K562 (cell line): ENCODE results near the gene MOB1B. TPM values are rescaled to one million over a fixed set of nuclear protein-coding genes. Genes with fewer than 3 reads are reported as not detected.

Source experiments
- ATAC-seq: fragments of 200-7000 bp; cut with Tn5 transposase; 3 replicates; pipeline ENCODE4 v1.9.1; 2020; ENCODE audit warnings: moderate library complexity
- BruUV-seq: library from RNA; stranded (reverse); fragments of 400-500 nt; replicated peaks from 2 replicates; lab custom pipeline; 2021; lab: Mats Ljungman, UMichigan
- CTCF ChIA-PET: fragments of 300-600 bp; formaldehyde crosslinking; extraction: SDS; loops from one replicate; lab custom pipeline; 2021; ENCODE audit warnings: low intra/inter-chr PET ratio; lab: Yijun Ruan, JAX
- POLR2A ChIA-PET: fragments of 300-600, 350-650 bp; sonication (Branson Sonifier 250); formaldehyde crosslinking; extraction: SDS; loops from one replicate; lab custom pipeline; 2021; ENCODE audit warnings: antibody characterized with exemption, inconsistent platforms; lab: Yijun Ruan, JAX
- DNase-seq, 4 experiments: peaks; one replicate each; pipeline versions ENCODE4 v3.0.0 to v3.0.0-alpha.2; 2011 to 2018; ENCODE audit warnings: low spot score in 3 of 4, mixed read lengths in 3 of 4; ENCODE audit errors: extremely low read depth in 1 of 4
- FAIRE-seq: peaks from 2 replicates; lab custom pipeline; 2011; peaks lifted over from hg19 to GRCh38; lab: Jason Lieb, UNC
- H2AFZ ChIP-seq: 2 replicates; pipeline ENCODE4 v1.6.0; 2011; ENCODE audit warnings: low read depth, low read length, control low read depth, inconsistent platforms
- H3K27ac ChIP-seq: fragments of 200-600 bp; 3 replicates; pipeline ENCODE4 v1.8.0; 2011; ENCODE audit warnings: low read depth, mild to moderate bottlenecking, control low read depth, inconsistent platforms, low read length, moderate library complexity, mixed read lengths; ENCODE audit errors: extremely low read depth
- H3K27me3 ChIP-seq, 2 experiments: fragments of 300-600 bp in 1 of 2; 2 replicates in 1 of 2; 3 replicates in 1 of 2; pipeline versions ENCODE4 v1.6.0 to v1.8.0; 2011; ENCODE audit warnings: inconsistent platforms in 2 of 2, low read length in 2 of 2, mild to moderate bottlenecking in 1 of 2, mixed read lengths in 1 of 2, moderate library complexity in 1 of 2; ENCODE audit not compliant: control insufficient read depth in 2 of 2, insufficient read depth in 2 of 2
- H3K36me3 ChIP-seq: fragments of 300-600 bp; 3 replicates; pipeline ENCODE4 v1.8.0; 2011; ENCODE audit warnings: mild to moderate bottlenecking, low read length, inconsistent platforms; ENCODE audit not compliant: control insufficient read depth, insufficient read depth
- H3K4me1 ChIP-seq, 2 experiments: fragments of 200-600 bp in 1 of 2; replicated peaks in 1 of 2; 2 replicates in 1 of 2; 3 replicates in 1 of 2; pipeline versions ENCODE4 v1.5.1 to v1.8.0; 2011; ENCODE audit warnings: inconsistent platforms in 2 of 2, low read length in 2 of 2, mild to moderate bottlenecking in 1 of 2, mixed read lengths in 1 of 2, moderate library complexity in 1 of 2; ENCODE audit not compliant: control insufficient read depth in 2 of 2, insufficient read depth in 2 of 2
- H3K4me2 ChIP-seq: 2 replicates; pipeline ENCODE4 v1.6.1; 2011; ENCODE audit warnings: low read length, control low read depth, inconsistent platforms, mixed read lengths; ENCODE audit not compliant: insufficient read depth
- H3K4me3 ChIP-seq: fragments of 200-600 bp; sonication (generic), shearing (Covaris generic); 2 replicates; pipeline ENCODE4 v1.5.1; 2016; ENCODE audit warnings: control low read depth, inconsistent platforms
- H3K79me2 ChIP-seq: fragments of 200-600 bp; 3 replicates; pipeline ENCODE4 v1.8.0; 2011; ENCODE audit warnings: low read length, inconsistent platforms; ENCODE audit not compliant: control insufficient read depth, insufficient read depth
- H3K9ac ChIP-seq, 2 experiments: 2 replicates each; pipeline versions ENCODE4 v1.6.0 to v1.6.1; 2011; ENCODE audit warnings: low read depth in 2 of 2, low read length in 2 of 2, control low read depth in 1 of 2, inconsistent platforms in 1 of 2, mild to moderate bottlenecking in 1 of 2, mixed read lengths in 1 of 2; ENCODE audit not compliant: insufficient read depth in 1 of 2
- H3K9me1 ChIP-seq: one replicate; pipeline ENCODE4 v1.6.0; 2011; ENCODE audit warnings: inconsistent platforms, mild to moderate bottlenecking, low read length, moderate library complexity; ENCODE audit not compliant: control insufficient read depth, insufficient read depth
- H3K9me3 ChIP-seq: replicated peaks from 2 replicates; pipeline ENCODE4 v1.5.1; 2011; ENCODE audit warnings: low read depth, low read length, inconsistent platforms; ENCODE audit not compliant: control insufficient read depth, insufficient read depth
- H4K20me1 ChIP-seq: replicated peaks from 2 replicates; pipeline ENCODE4 v1.6.1; 2011; ENCODE audit warnings: low read length, inconsistent platforms, mixed read lengths; ENCODE audit not compliant: control insufficient read depth, insufficient read depth
- CLOCK ChIP-seq: fragments of 250-450 bp; sonication (Bioruptor Pico); IDR thresholded peaks from 2 replicates; pipeline ENCODE4 v1.4.0; 2020; ENCODE audit warnings: mild to moderate bottlenecking, moderate library complexity, borderline replicate concordance
- ILF3 ChIP-seq: fragments of 450-650 bp; IDR thresholded peaks from 2 replicates; pipeline ENCODE4 v1.6.1; 2018; ENCODE audit warnings: antibody characterized with exemption, mild to moderate bottlenecking, moderate library complexity, borderline replicate concordance
- KAT7 ChIP-seq: sonication (generic); formaldehyde crosslinking; IDR thresholded peaks from 2 replicates; pipeline ENCODE4 v1.8.0; 2022; ENCODE audit warnings: missing genetic modification reagents, mild to moderate bottlenecking, borderline replicate concordance
- MCM2 ChIP-seq: fragments of 450-650 bp; IDR thresholded peaks from 2 replicates; pipeline ENCODE4 v1.6.1; 2017; ENCODE audit warnings: low read depth, mild to moderate bottlenecking
- PML ChIP-seq: IDR thresholded peaks from 2 replicates; pipeline ENCODE4 v1.6.1; 2012; ENCODE audit warnings: low read length, inconsistent platforms
- TGIF2 ChIP-seq: sonication (generic); formaldehyde crosslinking; IDR thresholded peaks from 2 replicates; pipeline ENCODE4 v1.8.1; 2022; ENCODE audit warnings: mild to moderate bottlenecking, missing genetic modification reagents, moderate library complexity
- ZMIZ1 ChIP-seq, 2 experiments: fragments of 150-350 bp in 1 of 2; IDR thresholded peaks; 2 replicates each; pipeline ENCODE4 v1.6.1; 2012 to 2016; ENCODE audit warnings: low read depth in 2 of 2, low read length in 2 of 2, mild to moderate bottlenecking in 1 of 2, moderate library complexity in 1 of 2
- ZNF444 ChIP-seq: fragments of 250-450 bp; sonication (Bioruptor Pico); IDR thresholded peaks from 2 replicates; pipeline ENCODE4 v1.4.0; 2020; ENCODE audit warnings: mild to moderate bottlenecking, moderate library complexity
- WGBS: fragments of 100-300 bp; shearing (Covaris generic); methylation state at CpG from one replicate; pipeline ENCODE4 v1.1.6; 2016; ENCODE audit warnings: low coverage, mixed read lengths; ENCODE audit not compliant: insufficient coverage; ENCODE audit errors: missing lambda C conversion rate; 5-methylcytosine and 5-hydroxymethylcytosine counted together
- in situ Hi-C: fragments of 300-500 bp; cut with MboI; formaldehyde crosslinking; loops from 4 replicates; pipeline ENCODE4 v1.15.0; 2018; ENCODE audit warnings: inconsistent platforms, mixed read lengths
- intact Hi-C: fragments of 100-400 bp; cut with micrococcal nuclease; formaldehyde crosslinking; loops from 2 replicates; pipeline ENCODE4 v1.14.2; 2022
- polyA plus RNA-seq, 8 experiments: library from polyadenylated mRNA; depleted of rRNA in 4 of 8; stranded (reverse) in 5 of 8; unstranded in 3 of 8; fragments of >200 nt; fragmentation: Nextera tagmentation in 2 of 8; fragmentation: Illumina TruSeq in 1 of 8; extraction: Ambion mirVana in 2 of 8; extraction: Trizol in 1 of 8; gene quantifications; 2 replicates each; pipeline versions ENCODE4 v1.2.1 to v1.2.3, GENCODE V29; 2011 to 2014; ENCODE audit warnings: inconsistent platforms in 1 of 8, missing spikeins in 1 of 8
- total RNA-seq, 7 experiments: library from RNA; depleted of rRNA in 6 of 7; stranded (reverse); fragments of >200 nt in 6 of 7; fragmentation: Illumina TruSeq in 2 of 7; extraction: Trizol in 2 of 7; gene quantifications; 2 replicates each; pipeline versions ENCODE4 v1.2.1 to v1.2.3, GENCODE V29; 2011 to 2021; ENCODE audit warnings: low replicate concordance in 1 of 7
- TF ChIP-seq, protein P1 (sequence below): fragments of 250-450 bp; sonication (Bioruptor Pico); IDR thresholded peaks from 2 replicates; pipeline ENCODE4 v1.8.0; 2021; ENCODE audit warnings: moderate library complexity, mild to moderate bottlenecking, inconsistent platforms

Gene MOB1B
- total and polyA plus RNA-seq, 9 of the 15 experiments (the other 6 are each of a cell fraction or from before 2014, with no cell fraction given) = 8.4 to 37.8 (median 19.0) TPM

- no TSS peak for BruUV-seq
- POLR2A ChIA-PET = interaction anchor here (0.6 kb wide), 1 partner anchor 57 kb away, joined by 5 read pairs; no protein-coding TSS in a partner anchor
Measured at GRCh38 chr4:70927502-70928137, 25.5 kb downstream of the MOB1B start.

More at GRCh38 chr4:70927502-70928137, 25.5 kb downstream of the MOB1B start:
- peaks cover 12% of the 10 kb centered on the region; the same call in 1 of the 2 replicates for H4K20me1 ChIP-seq
- in situ Hi-C loops = no loop called here
- no peak overlapping the region for H3K4me3 ChIP-seq
- peaks cover 94% of the 10 kb centered on the region for H3K79me2 ChIP-seq
- no peak for FAIRE-seq
- H2AFZ ChIP-seq = no peak overlapping the region
- CTCF ChIA-PET = no interaction called here
- peaks cover 0 to 6% of the 10 kb centered on the region in 2 experiments; a peak in 3 of 5 replicates for H3K4me1 ChIP-seq
- no peak for DNase-seq
- H3K9me1 ChIP-seq = no peaks in the 10 kb centered on the region
- no peaks in the 10 kb centered on the region for H3K27me3 ChIP-seq
- intact Hi-C loops = no loop called here
- no peak; the same call in 2 of the 3 replicates for ATAC-seq
- H3K9me3 ChIP-seq = no peaks in the 10 kb centered on the region; the same call in 1 of the 2 replicates
- H3K36me3 ChIP-seq = peaks cover 12% of the 10 kb centered on the region; the same call in 2 of the 3 replicates
- no peak overlapping the region for H3K4me2 ChIP-seq
- peak overlapping the region; percentile 15; the same call in 1 of the 3 replicates for H3K27ac ChIP-seq
- H3K9ac ChIP-seq = no peak overlapping the region
- WGBS = 73% methylated on average over 8 of the region's 8 CpGs
- TF ChIP-seq TGIF2 (CRISPR knock-in tag) (no peak), KAT7 (CRISPR knock-in tag) (no peak), CLOCK (CRISPR knock-in tag) (no peak), PML (no peak), ZMIZ1 (IDR thresholded peaks at IDR 0.05; ENCODE audit: low read depth in 2 of 2, low read length in 2 of 2) (no peak), MCM2 (no peak), ILF3 (no peak), ZNF444 (CRISPR knock-in tag) (no peak)
- TF ChIP-seq, protein P1, sequence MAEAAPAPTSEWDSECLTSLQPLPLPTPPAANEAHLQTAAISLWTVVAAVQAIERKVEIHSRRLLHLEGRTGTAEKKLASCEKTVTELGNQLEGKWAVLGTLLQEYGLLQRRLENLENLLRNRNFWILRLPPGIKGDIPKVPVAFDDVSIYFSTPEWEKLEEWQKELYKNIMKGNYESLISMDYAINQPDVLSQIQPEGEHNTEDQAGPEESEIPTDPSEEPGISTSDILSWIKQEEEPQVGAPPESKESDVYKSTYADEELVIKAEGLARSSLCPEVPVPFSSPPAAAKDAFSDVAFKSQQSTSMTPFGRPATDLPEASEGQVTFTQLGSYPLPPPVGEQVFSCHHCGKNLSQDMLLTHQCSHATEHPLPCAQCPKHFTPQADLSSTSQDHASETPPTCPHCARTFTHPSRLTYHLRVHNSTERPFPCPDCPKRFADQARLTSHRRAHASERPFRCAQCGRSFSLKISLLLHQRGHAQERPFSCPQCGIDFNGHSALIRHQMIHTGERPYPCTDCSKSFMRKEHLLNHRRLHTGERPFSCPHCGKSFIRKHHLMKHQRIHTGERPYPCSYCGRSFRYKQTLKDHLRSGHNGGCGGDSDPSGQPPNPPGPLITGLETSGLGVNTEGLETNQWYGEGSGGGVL (CRISPR knock-in tag) = no peak
